Measurements from ENCODE around the gene MAGI1. TPM values are rescaled to one million over a fixed set of nuclear protein-coding genes. Genes with fewer than 3 reads are reported as not detected.

MAGI1 gene
- total RNA-seq, 1 donor from 2014 or later, result 74.8 TPM

DNA sequence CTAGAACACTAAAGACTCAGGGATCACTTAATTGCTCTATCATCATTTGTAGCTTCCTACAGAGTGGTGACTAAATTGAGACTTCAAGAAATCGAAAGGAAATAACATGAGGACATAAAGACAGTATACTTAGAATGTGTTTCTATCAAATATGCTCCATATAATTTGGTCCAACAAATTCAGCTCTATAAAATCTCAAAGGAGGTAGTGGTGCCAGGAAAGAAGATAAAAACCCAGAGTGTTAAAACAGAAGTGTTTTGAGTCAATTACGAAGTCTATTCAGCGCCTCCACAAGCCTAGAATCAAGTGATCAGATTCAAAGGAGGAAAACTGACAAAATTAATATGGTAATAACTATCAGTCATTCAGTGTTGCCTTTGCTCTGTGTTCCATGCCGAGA is 22.9 kb downstream of the MAGI1 start:
- no peak for DNase-seq (ENCODE audit: low spot score)

DNA sequence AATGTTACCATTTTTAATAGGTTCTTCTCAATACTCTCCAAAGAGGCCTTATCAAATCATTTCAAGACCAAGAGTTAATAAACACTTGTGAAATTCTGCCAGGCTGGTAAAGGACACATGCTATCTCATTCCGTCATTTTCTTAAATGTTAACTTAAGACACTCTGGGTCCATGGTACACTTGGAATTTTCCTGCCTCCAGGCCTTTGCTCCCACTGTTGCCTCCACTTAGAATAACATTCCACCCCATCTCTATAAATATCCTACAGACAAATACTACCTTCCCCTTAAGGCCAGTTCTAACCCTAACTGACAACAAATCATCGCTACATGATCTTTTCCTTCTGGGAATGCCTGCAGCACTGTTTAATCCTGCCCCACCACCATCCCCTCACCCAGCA is 24.1 kb downstream of the MAGI1 start:
- DNase-seq (ENCODE audit: low spot score), result no peak

DNA sequence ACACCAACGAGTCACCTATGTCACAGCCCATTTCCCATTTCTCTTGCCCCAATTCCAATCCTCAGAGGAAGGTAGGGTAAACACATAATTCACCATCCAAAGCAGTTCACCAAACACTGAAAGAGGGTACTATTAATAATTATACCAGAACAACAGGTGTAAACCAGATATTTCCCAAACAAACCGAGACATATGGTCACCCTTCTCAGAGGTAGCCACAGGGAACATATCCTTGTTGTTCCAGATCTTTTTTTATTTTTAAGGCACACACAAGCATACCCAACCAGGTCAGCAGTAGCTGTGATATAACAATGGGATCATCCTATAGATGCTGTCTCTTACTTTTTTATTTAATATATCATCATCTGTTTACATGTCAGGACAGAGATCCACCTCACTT is 24.7 kb downstream of the MAGI1 start:
- DNase-seq (ENCODE audit: low spot score), result no peak

DNA sequence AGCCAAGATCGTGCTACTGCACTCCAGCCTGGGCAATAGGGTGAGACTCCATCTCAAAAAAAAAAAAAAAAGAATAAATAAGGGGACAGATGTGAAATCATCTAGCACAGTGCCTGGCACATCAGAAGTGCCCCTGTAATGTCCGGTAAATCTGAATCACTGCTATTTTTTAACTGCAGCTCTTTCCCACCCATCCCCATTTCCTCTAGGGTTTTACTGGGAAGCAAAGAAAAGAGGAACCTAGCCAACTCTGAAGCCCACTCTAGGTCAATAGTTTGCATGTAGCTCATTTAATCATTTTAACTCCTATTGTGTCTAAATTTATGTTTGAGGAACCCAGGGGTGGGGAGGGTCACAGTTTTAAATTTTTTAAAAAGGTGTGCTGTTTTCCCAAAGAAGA is 26.0 kb downstream of the MAGI1 start:
- no peak for DNase-seq (ENCODE audit: low spot score)

DNA sequence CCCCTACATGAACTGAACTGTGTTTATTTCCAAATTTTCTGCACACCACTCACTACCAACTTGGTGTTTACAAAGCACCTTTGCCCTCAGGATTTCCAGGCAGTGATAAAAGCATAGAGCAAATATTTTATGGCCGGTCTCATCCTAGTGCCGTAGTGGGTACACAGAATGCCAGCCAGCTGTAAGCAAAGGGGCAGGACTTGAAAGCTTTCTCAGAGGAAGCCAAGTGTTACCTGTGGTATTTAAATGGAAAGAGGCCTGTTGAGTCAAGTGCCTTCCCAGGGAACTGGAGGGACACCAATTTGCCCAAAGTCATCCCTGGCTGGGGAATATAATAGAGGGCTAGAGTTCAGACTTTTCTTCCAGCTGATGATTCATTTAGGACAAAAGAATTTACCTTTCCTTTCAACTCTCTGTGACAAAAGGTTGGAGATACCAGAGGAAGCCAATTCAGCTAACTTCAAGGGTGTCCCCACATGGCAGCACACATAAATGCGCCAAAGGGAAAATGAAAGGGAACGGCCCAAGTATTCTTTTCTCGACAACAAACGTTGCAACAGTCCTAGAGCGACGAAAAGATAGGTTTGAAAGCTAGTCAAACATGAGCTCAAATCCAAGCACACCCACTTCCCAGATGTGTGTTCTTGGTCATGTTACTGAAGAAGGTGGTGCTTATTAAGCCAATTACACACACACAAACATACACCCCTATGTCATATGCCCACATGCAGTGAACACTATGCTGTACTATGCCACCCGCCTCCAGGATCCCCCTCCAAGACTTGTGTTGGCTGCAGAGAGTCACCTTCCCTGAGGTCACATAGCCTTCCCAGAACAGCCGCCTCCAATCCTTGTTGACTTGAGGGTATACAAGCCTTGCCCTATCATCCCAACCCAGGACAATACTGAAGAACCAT is 27.7 kb downstream of the MAGI1 start:
- DNase-seq (ENCODE audit: low spot score), result no peak

DNA sequence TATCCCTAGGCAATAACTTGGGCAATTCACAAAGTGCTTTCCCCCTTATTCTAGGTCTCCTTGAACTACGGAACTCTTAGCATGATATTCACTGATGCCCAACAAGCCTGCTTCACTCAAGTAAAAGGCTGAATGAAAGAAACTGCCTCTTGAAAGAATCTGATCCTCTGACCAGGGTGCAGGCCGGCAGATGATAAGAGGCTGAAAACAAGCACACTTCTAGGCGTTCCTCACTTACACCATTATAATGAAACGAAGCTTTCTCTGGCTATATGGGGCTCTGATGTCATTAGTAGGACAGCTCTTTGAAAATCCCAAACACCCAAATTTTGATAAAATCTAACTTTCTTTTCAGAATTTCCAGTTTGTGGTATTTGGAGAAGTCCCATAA is 28.4 kb downstream of the MAGI1 start:
- no peak for DNase-seq (ENCODE audit: low spot score)

DNA sequence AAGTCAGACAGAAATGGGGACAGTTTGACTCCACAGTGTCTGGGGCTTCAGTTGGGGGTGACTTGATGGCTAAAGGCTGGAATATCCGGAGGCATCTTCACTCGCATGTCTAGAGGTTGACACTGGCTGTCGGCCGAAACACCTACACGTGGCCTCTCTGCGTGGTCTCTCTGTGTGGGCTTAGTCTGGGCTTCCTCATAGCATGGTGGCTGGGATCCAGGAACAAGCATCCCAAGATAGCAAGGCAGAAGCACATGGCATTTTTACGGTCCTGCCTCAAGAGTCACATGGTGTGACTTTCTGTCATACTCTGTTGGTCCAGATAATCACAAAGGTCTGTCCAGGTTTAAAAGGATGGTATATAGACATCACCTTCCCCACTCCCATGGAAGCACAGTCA is 34.5 kb downstream of the MAGI1 start:
- DNase-seq (ENCODE audit: low spot score), result no peak

DNA sequence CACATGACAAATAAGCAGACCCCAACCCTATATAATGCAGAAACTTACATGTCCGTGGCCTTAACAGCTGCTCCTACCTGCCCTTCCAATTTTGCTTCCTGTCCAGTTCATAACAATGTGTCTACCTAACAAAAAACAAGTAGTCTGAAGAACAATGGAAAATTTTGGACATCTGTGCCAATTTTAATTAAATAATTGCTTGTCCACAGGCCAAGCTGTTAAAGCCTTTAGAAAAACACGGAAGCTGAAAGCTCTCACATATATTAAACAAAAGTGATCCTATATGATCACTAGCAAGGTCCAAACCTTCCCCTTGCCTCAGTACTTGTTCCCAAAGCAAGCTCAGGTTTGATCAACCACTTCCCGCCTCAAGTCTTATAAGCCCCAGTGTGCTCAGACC is 37.1 kb downstream of the MAGI1 start:
- DNase-seq (ENCODE audit: low spot score), result no peak

DNA sequence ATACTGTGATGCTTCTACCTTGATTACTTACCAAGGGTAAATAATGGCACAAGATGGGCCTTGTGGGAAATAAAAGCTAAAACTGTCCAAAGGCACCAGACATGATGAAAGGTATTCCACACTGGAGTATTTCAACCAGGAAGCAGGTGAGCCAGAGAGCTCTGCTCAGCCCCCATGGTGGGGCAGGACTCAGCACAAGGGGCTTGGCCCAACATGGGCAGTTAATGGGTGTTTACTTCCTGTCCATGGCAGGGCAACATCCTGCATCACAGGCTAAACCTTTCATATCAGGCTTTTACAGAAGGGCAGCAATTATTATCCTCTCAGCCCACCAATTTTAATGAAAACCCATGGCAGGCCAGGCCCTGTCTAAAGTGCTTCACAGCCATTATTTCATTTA is 38.2 kb downstream of the MAGI1 start:
- DNase-seq (ENCODE audit: low spot score), result no peak

DNA sequence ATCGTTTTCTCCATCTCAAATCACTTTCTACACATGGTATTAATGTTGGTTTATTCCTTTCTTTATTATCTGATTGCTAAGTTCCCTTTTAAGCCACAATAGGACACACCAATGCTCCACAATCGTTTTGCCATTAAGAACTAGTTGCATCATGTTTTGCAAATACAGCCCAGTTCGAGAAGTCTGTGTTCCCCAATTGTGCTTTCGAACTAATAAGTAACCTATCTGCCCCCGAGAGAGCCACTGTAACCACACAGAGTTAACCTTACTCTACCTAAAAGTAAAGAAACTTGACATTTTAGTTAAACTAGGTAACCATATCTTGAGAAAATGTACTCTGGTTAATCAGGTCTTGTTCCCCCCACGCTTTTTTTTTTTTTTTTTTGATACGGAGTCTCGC is 39.1 kb downstream of the MAGI1 start:
- DNase-seq (ENCODE audit: low spot score), result no peak

DNA sequence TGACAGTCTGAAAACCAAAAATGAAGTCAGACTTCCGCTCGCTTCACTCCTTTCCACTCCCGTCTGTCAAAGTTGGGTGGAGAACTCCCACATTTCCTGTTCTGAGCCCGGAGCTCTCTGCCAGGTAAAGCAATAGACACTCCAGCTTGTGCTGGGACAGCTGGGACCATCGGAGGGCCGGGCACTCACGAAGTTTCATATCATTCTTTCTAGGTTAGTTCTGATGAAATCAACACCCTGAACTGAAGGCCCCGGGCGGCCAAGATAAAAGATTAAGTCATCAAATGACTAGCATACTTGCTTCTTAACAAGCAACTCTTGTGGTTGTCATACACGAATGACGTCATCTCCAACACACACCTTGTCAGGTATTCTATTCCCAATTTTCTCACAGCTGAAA is 42.1 kb downstream of the MAGI1 start:
- DNase-seq (ENCODE audit: low spot score), result no peak

DNA sequence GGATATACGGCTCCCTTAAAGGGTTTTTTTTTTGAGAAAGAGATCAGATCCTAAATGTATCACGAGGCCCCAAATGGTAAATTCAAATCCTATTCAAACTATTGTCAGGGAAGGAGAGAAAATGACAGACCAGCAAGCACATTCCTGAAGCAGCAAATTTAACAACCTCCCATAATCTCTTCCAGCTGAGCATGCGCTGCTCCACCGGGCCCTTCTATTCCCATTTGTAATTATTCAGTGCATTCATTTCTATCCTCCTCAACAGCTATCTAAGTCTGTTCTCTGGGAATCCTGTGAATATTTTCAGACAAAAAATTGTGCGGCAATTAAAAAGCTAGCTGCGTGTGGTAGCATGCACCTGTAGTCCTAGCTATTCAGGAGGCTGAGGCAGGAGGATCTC is 43.2 kb downstream of the MAGI1 start:
- DNase-seq (ENCODE audit: low spot score), result no peak

DNA sequence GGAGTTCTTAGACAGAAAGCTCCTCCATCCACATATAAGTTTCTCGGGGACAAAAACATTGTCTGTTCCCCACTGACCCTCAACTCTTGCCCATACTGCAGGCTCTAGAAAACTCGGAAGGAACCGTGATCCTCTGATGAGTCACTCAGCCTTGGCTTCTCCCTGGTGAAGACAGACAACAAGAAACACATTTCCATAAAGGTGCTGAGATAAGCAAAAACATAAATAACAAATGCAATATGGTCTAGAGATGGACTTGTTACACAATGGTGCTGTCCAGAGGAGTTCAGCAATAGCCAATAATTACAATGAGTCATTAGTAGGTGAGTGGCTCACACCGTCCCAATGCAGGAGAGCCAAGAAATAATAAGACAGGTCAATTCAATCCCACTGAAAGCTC is 43.7 kb downstream of the MAGI1 start:
- DNase-seq (ENCODE audit: low spot score), result no peak

DNA sequence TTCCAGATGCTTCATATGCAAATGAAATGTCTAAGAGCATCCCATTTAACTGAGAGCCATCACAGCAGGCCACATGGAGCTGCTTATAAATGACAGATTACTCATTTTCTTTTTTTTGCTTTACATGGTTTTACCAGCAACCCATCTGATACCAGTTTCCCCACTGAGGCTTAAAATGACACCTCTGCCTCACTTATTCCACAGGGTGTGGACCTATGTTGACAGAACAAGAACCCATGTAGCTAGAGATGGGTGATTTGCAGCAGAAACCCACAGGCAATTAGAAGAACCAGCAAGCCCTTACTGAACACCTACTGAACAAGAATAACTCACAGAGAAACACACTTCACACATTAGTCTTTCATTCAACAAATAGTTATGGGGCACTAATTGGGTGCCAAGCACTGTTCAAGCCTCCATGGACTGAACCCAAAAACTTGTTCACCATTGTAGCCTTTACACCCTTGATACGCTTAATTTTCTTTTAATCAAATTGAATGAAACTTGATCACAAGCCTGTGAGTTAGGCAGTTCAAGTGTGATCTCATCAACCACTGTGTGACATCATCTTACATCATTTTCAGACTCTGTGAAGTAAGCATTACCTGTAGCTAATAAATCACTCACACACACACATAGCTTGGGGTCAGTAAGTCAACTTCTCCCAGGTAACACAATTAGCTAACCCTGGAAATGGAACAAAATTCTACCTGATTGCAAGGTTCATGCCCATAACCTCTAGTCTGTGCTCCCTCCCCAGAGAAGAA is 45.4 kb downstream of the MAGI1 start:
- DNase-seq (ENCODE audit: low spot score), result no peak

DNA sequence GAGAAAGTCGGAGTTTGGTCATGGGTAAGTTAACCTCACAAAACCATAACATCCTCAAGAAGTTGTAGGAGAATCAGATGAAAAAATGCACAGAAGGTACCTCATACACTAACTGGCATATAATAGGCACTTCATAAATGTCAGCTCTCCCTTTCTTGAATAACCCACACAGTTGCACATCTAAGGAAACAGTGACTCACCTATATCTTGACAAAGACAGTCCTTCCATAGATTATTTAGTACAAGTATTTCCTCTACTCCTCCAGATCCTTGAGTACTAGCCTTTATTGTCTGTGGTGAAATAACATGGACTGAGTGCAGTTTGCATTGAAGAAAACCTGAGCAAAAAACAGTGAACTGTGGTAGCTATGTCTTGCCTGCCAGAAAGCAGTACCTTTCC is 46.6 kb downstream of the MAGI1 start:
- DNase-seq (ENCODE audit: low spot score), result no peak

DNA sequence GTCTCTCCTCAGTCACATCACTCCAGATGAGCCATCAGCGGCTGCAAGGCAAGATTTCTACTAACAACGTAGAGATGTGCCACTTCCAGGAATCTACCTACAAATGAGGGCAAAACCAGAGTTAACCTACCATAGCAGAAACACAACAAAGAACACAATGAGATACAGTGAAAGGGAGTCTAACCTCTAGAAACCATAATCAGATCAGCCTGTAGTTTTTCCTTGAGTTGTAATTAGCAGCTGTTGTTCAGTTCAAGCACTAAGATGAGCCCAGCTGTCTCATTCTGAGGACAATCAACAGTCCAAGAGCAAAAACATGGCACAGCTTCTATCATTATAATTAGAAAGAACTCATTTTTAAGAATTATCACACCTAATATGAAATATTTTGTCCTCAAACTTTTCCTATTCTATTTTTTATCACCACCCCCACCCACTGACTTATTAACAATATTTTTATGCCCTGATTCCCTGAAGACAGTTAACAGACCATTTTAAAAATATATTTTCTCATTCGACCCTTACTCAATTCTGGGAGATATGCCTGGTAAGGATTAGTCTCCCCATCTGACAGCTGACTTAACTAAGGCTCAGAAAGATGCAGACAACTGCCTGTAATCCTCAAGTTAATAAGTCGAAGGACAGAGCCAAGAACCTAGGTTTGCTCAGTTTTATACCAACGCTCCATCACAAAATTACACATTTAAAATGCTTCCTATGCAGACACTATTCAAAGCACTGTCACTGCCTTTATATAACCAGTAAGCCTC is 50.1 kb downstream of the MAGI1 start:
- DNase-seq (ENCODE audit: low spot score), result no peak

DNA sequence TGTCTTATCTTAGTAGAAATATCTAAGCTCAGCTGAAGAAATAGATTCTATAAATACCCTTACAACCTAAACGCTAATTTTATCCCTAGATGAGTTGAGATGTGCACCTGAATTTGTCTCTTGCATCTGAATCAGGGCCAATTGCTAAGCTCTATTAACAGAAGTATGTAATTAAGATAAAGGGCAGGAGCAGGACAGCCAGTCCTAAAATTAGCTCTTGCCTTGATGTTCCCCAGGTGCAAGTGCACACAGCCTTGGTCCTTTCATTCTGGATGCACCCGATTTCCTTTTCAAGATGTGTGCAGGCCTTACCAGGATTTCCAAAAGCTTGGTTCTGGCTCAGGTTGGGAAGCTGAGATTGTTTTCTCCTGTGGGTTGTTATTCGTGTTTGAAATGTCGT is 52.4 kb downstream of the MAGI1 start:
- no peak for DNase-seq (ENCODE audit: low spot score)

DNA sequence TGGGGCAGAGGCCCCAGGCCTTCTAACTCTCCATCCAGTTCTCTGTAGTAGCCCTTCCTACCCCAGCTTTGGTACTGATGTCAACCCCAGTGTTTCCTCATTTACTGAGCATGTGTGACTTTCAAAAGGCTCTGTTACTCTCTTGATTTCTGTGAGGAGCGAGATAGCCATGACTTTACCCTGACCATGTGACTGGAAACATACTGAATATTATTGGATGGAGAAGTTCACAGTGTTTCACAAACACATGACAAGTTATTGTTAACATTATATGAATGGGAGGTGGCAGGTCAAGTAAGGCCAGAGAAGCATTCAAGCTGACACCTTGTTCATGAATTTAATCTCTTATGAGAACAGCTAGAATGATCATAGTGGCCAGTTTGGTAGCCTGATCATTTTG is 53.7 kb downstream of the MAGI1 start:
- DNase-seq (ENCODE audit: low spot score), result no peak

DNA sequence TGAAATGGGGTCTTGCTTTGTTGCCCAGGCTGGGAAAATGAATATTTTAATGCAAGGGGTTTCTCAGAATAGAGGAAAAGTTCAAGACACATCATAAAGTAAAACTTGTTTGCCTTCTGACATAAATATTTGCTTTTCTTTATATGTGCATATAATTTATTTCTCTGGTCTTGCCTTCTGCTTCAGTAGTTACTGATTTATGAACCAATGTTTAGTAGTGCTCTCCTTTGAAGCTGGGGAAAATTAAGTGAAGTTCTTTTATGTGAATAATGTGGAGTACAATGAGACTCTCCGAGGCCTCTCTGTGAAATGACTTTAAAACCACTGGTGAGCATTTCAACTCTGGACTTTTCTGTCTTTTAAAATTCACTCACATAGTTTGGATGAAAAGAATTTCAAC is 55.6 kb downstream of the MAGI1 start:
- no peak for DNase-seq (ENCODE audit: low spot score)

DNA sequence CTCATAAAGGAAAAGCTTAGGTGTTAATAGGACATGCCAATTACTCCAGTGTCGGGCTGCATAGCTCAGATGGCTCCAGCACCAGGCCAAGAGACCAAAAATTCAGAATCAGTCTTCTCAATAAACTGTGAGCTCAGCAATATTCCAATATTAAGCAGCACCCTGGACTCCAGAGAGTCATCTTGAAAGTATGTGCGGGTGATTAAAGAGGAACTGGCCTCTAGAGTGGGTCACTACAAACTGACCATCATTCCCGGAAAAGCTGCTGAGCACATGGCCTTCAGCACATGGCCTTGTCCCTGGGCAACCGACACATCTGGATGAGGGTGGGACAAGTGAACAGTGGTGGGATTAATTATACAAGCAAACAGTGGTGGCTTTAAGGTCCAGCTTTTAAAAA is 59.0 kb downstream of the MAGI1 start:
- no peak for DNase-seq (ENCODE audit: low spot score)

DNA sequence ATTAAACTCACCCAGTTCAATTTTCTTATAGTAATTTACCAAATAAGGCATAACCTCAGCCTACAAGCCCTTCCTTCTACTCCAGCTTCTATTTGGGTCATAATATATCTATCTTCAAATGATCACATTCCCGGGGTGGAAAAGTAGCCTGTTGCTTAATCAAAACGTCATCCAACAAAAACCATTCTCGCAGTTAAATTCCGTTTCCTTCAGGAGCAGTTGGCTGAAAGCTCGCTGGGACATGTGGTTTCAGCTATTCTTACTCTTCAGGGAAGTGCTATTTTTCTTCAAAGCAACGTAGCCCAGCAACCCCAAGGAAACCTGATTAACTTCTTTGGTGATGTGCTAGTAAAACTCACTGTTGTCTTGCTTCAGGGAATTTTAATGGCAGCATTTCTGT is 59.6 kb downstream of the MAGI1 start:
- DNase-seq (ENCODE audit: low spot score), result no peak

DNA sequence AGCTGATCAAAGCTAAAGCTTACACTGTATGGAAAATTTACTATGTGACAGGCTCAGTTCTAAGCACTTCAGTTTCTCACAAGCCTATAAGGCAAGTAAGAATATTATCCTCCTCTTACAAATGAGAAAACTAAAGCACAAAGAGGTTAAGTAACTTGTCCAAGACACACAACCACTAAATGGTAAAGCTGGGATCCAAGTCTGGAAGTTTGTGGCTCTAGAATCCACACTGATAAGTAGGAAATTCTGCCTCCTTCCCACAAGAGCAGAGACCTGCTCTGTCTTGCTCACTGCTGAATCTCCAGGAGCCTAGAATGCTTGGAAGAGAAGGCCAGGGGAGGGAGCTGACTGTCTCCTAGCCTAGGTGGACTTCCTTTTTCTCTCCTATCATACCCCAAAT is 60.6 kb downstream of the MAGI1 start:
- DNase-seq (ENCODE audit: low spot score), result no peak
